IMR-90 (cell line): Measurements from ENCODE around the gene FCHSD2. TPM values are rescaled to one million over a fixed set of nuclear protein-coding genes. Genes with fewer than 3 reads are reported as not detected.

ENCODE experiments used
- ATAC-seq: fragments of 200-7000 bp; cut with Tn5 transposase; 2 replicates; pipeline ENCODE4 v1.9.1; 2020; ENCODE audit warnings: low read depth, mild to moderate bottlenecking, moderate library complexity
- BruUV-seq: library from RNA; stranded (reverse); fragments of 400-500 nt; replicated peaks from 2 replicates; lab custom pipeline; 2021; lab: Mats Ljungman, UMichigan
- CTCF ChIA-PET: fragments of 300-600 bp; formaldehyde crosslinking; extraction: SDS; loops from one replicate; lab custom pipeline; 2021; ENCODE audit warnings: antibody characterized with exemption; lab: Yijun Ruan, JAX
- POLR2A ChIA-PET: fragments of 300-600 bp; sonication (Branson Sonifier 250); formaldehyde crosslinking; loops from one replicate; lab custom pipeline; 2022; ENCODE audit warnings: antibody characterized with exemption; ENCODE audit not compliant: unreplicated experiment; lab: Charles Lee
- DNase-seq: peaks from one replicate; pipeline ENCODE4 v3.0.0; 2013
- H2AFZ ChIP-seq: replicated peaks from 2 replicates; pipeline ENCODE3; 2013; ENCODE audit warnings: low read length, mild to moderate bottlenecking; ENCODE audit not compliant: poor library complexity
- H2AK5ac ChIP-seq: 2 replicates; pipeline ENCODE4 v1.6.1; 2013; ENCODE audit warnings: low read depth, low read length, inconsistent platforms
- H2AK9ac ChIP-seq: replicated peaks from 2 replicates; pipeline ENCODE3; 2013; ENCODE audit warnings: mild to moderate bottlenecking, low read depth, low read length, moderate library complexity; ENCODE audit not compliant: poor library complexity
- H2BK120ac ChIP-seq: 2 replicates; pipeline ENCODE4 v1.6.1; 2013; ENCODE audit warnings: low read depth, low read length, inconsistent platforms
- H2BK15ac ChIP-seq: 3 replicates; pipeline ENCODE4 v1.6.1; 2013; ENCODE audit warnings: low read depth, low read length, inconsistent platforms
- H2BK20ac ChIP-seq: 2 replicates; pipeline ENCODE4 v1.6.1; 2013; ENCODE audit warnings: low read depth, mild to moderate bottlenecking, inconsistent platforms, low read length, moderate library complexity
- H2BK5ac ChIP-seq: 2 replicates; pipeline ENCODE4 v1.6.1; 2013; ENCODE audit warnings: mild to moderate bottlenecking, low read depth, low read length, inconsistent platforms; ENCODE audit not compliant: poor library complexity, severe bottlenecking
- H3K14ac ChIP-seq: replicated peaks from 2 replicates; pipeline ENCODE4 v1.6.1; 2013; ENCODE audit warnings: low read depth, low read length, inconsistent platforms
- H3K18ac ChIP-seq: 2 replicates; pipeline ENCODE4 v1.6.1; 2013; ENCODE audit warnings: low read depth, low read length, control low read depth
- H3K23ac ChIP-seq: 2 replicates; pipeline ENCODE4 v1.6.1; 2013; ENCODE audit warnings: low read depth, low read length, inconsistent platforms
- H3K27ac ChIP-seq: 2 replicates; pipeline ENCODE4 v1.5.1; 2013; ENCODE audit warnings: mild to moderate bottlenecking, control low read depth, low read length; ENCODE audit not compliant: insufficient read depth
- H3K27me3 ChIP-seq: 2 replicates; pipeline ENCODE4 v1.6.1; 2013; ENCODE audit warnings: low read length; ENCODE audit not compliant: control insufficient read depth, insufficient read depth
- H3K36me3 ChIP-seq: 2 replicates; pipeline ENCODE4 v1.6.1; 2013; ENCODE audit warnings: low read length, mixed read lengths; ENCODE audit not compliant: control insufficient read depth, insufficient read depth
- H3K4ac ChIP-seq: 2 replicates; pipeline ENCODE4 v1.6.1; 2013; ENCODE audit warnings: low read depth, low read length, inconsistent platforms
- H3K4me1 ChIP-seq: 2 replicates; pipeline ENCODE4 v1.6.1; 2013; ENCODE audit warnings: low read length, mixed read lengths; ENCODE audit not compliant: control insufficient read depth, insufficient read depth
- H3K4me2 ChIP-seq: 2 replicates; pipeline ENCODE4 v1.6.1; 2013; ENCODE audit warnings: low read depth, mild to moderate bottlenecking, control low read depth, low read length, moderate library complexity
- H3K4me3 ChIP-seq: 2 replicates; pipeline ENCODE4 v1.5.1; 2013; ENCODE audit warnings: low read depth, mild to moderate bottlenecking, control low read depth, low read length, moderate library complexity; ENCODE audit not compliant: insufficient read depth
- H3K56ac ChIP-seq: 2 replicates; pipeline ENCODE4 v1.6.1; 2013; ENCODE audit warnings: low read length, inconsistent platforms; ENCODE audit not compliant: insufficient read depth; ENCODE audit errors: extremely low read depth
- H3K79me1 ChIP-seq, 2 experiments: 2 replicates each; pipeline ENCODE4 v1.6.1; 2013; ENCODE audit warnings: low read length in 2 of 2, inconsistent platforms in 1 of 2, low read depth in 1 of 2
- H3K9ac ChIP-seq: 2 replicates; pipeline ENCODE4 v1.6.1; 2013; ENCODE audit warnings: low read depth, low read length, control low read depth
- H3K9me1 ChIP-seq: 2 replicates; pipeline ENCODE4 v1.6.1; 2013; ENCODE audit warnings: low read length, inconsistent platforms; ENCODE audit not compliant: insufficient read depth
- H3K9me3 ChIP-seq: 2 replicates; pipeline ENCODE4 v1.6.1; 2013; ENCODE audit warnings: low read length; ENCODE audit not compliant: control insufficient read depth, insufficient read depth
- H4K20me1 ChIP-seq: 2 replicates; pipeline ENCODE4 v1.6.1; 2013; ENCODE audit warnings: low read length, inconsistent platforms; ENCODE audit not compliant: insufficient read depth
- H4K5ac ChIP-seq: 2 replicates; pipeline ENCODE4 v1.6.1; 2013; ENCODE audit warnings: mild to moderate bottlenecking, low read depth, low read length, control low read depth
- H4K8ac ChIP-seq, 2 experiments: 2 replicates each; pipeline ENCODE4 v1.6.1; 2013; ENCODE audit warnings: low read depth in 2 of 2, low read length in 2 of 2, control low read depth in 1 of 2, inconsistent platforms in 1 of 2
- H4K91ac ChIP-seq: 2 replicates; pipeline ENCODE4 v1.6.1; 2013; ENCODE audit warnings: low read depth, low read length, inconsistent platforms; ENCODE audit not compliant: insufficient read depth
- BHLHE40 ChIP-seq: fragments of 150-350 bp; IDR thresholded peaks from 2 replicates; pipeline ENCODE4 v1.6.1; 2016; ENCODE audit warnings: mild to moderate bottlenecking, low read depth, low read length
- CEBPB ChIP-seq: IDR thresholded peaks from 2 replicates; pipeline ENCODE4 v1.6.1; 2012; ENCODE audit warnings: low read depth, low read length, improper control_type of control experiment
- CHD1 ChIP-seq: IDR thresholded peaks from 2 replicates; pipeline ENCODE4 v1.6.1; 2012; ENCODE audit warnings: low read depth, low read length, improper control_type of control experiment
- FOS ChIP-seq: fragments of 150-350 bp; IDR thresholded peaks from 2 replicates; pipeline ENCODE4 v1.6.1; 2016; ENCODE audit warnings: low read depth, low read length
- MAFK ChIP-seq: IDR thresholded peaks from 2 replicates; pipeline ENCODE4 v1.6.1; 2012; ENCODE audit warnings: low read depth, low read length, improper control_type of control experiment
- MAZ ChIP-seq: IDR thresholded peaks from 2 replicates; pipeline ENCODE4 v1.6.1; 2012; ENCODE audit warnings: low read depth, mild to moderate bottlenecking, low read length, improper control_type of control experiment, moderate library complexity, borderline replicate concordance
- MXI1 ChIP-seq: IDR thresholded peaks from 2 replicates; pipeline ENCODE4 v1.6.1; 2012; ENCODE audit warnings: low read depth, mild to moderate bottlenecking, low read length, moderate library complexity, borderline replicate concordance
- NFE2L2 ChIP-seq: fragments of 150-350 bp; IDR thresholded peaks from 2 replicates; pipeline ENCODE4 v1.6.1; 2016; ENCODE audit warnings: low read depth, mild to moderate bottlenecking, low read length
- POLR2A ChIP-seq: IDR thresholded peaks from 2 replicates; pipeline ENCODE4 v1.6.1; 2012; ENCODE audit warnings: mild to moderate bottlenecking, low read depth, low read length
- RAD21 ChIP-seq: IDR thresholded peaks from 2 replicates; pipeline ENCODE4 v1.6.1; 2012; ENCODE audit warnings: low read length, improper control_type of control experiment
- RCOR1 ChIP-seq: IDR thresholded peaks from 2 replicates; pipeline ENCODE4 v1.6.1; 2012; ENCODE audit warnings: mild to moderate bottlenecking, low read length, improper control_type of control experiment; ENCODE audit not compliant: insufficient replicate concordance
- RFX5 ChIP-seq: IDR thresholded peaks from 2 replicates; pipeline ENCODE4 v1.8.0; 2012; ENCODE audit warnings: low read depth, mild to moderate bottlenecking, low read length, moderate library complexity
- SMC3 ChIP-seq: fragments of 150-350 bp; IDR thresholded peaks from 2 replicates; pipeline ENCODE4 v1.6.1; 2016; ENCODE audit warnings: low read depth, mild to moderate bottlenecking, antibody characterized with exemption, low read length, moderate library complexity
- USF2 ChIP-seq: fragments of 150-350 bp; IDR thresholded peaks from 2 replicates; pipeline ENCODE4 v1.6.1; 2017; ENCODE audit warnings: mild to moderate bottlenecking, antibody characterized with exemption, low read length, low read depth
- WGBS, 2 experiments: methylation state at CpG; one replicate each; pipeline versions ENCODE4 v1.1.5 to v1.1.7; 2013; ENCODE audit warnings: missing lambda C conversion rate in 2 of 2; ENCODE audit not compliant: insufficient read length in 1 of 2; ENCODE audit errors: extremely low coverage in 2 of 2; 5-methylcytosine and 5-hydroxymethylcytosine counted together
- dilution Hi-C: fragments of 300-500 bp; cut with HindIII; formaldehyde crosslinking; loops from one replicate; pipeline ENCODE4 v1.14.3; 2018; ENCODE audit warnings: low sequenced_read_pairs; ENCODE audit not compliant: unreplicated experiment
- in situ Hi-C: fragments of 300-500 bp; cut with MboI; formaldehyde crosslinking; loops from 3 replicates; pipeline ENCODE4 v1.14.3; 2019; ENCODE audit warnings: low sequenced_read_pairs, inconsistent platforms, mixed read lengths
- intact Hi-C: fragments of 100-400 bp; cut with micrococcal nuclease; formaldehyde crosslinking; loops from 2 replicates; pipeline ENCODE4 v1.10.0; 2022
- polyA plus RNA-seq, 3 experiments: library from polyadenylated mRNA; depleted of rRNA; stranded (reverse); fragments of >200 nt; gene quantifications; 2 replicates each; pipeline ENCODE4 v1.2.3, GENCODE V29; 2012; ENCODE audit warnings: low replicate concordance in 1 of 3
- total RNA-seq: library from RNA; depleted of rRNA; stranded (reverse); fragments of >200 nt; gene quantifications from 2 replicates; pipeline ENCODE4 v1.2.3, GENCODE V29; 2012
- TF ChIP-seq, protein P1 (sequence below): conservative IDR thresholded peaks from 2 replicates; pipeline ENCODE4 v1.5.1; 2012; ENCODE audit warnings: mild to moderate bottlenecking, low read depth, low read length, improper control_type of control experiment
- TF ChIP-seq, protein P2 (sequence below): fragments of 150-350 bp; IDR thresholded peaks from 2 replicates; pipeline ENCODE4 v1.6.1; 2016; ENCODE audit warnings: low read depth, mild to moderate bottlenecking, low read length, moderate library complexity, borderline replicate concordance

FCHSD2 gene
- total and polyA plus RNA-seq, 2 of the 4 experiments (the other 2 are of a cell fraction): 5.9 to 18.7 TPM

DNA sequence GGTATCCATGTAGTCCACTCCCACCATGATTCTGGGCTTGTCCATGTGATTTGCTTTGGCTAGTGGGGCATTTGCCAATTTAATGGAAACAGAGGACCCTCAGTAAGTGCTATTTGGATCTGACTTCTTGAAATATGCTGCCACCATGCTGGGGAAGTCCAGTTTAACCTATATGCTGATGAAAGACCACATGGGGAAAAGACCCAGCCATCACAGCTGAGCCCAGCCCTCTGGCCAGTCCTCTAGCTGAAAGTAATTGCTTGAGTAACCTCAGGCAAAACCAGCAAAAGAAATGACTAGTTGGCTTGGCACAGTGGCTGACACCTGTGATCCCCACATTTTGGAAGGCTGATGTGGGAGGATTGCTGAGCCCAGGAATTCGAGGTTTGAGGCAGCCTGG, 266.4 kb downstream of the FCHSD2 start:
- Histone ChIP-seq H4K5ac (no peak overlapping the region), H3K9me1 (peaks cover 3% of the 10 kb centered on the region; the same call in 1 of the 2 replicates), H2AK9ac (no peak overlapping the region), H2BK5ac (no peak overlapping the region), H4K8ac (no peak overlapping the region), H3K4me1 (0 out of 2 replicates have a peak, but pooled peaks cover 2% of the 10 kb centered on the region), H3K79me1 (peaks cover 2 to 10% of the 10 kb centered on the region in 2 experiments; a peak in 2 of 4 replicates), H3K23ac (no peak overlapping the region), H3K36me3 (no peaks in the 10 kb centered on the region), H3K18ac (no peak overlapping the region), H2BK20ac (no peak overlapping the region), H4K91ac (no peak overlapping the region), H3K27ac (no peak overlapping the region), H3K4me3 (no peak overlapping the region), H2BK120ac (no peak overlapping the region), H3K14ac (no peak overlapping the region), H3K4ac (no peak overlapping the region), H4K20me1 (no peaks in the 10 kb centered on the region; the same call in 1 of the 2 replicates), H3K27me3 (no peaks in the 10 kb centered on the region), H3K56ac (no peak overlapping the region), H3K4me2 (no peak overlapping the region), H2AK5ac (no peak overlapping the region), H3K9ac (no peak overlapping the region), H3K9me3 (no peaks in the 10 kb centered on the region), H2AFZ (no peak overlapping the region), H2BK15ac (no peak overlapping the region)
- TF ChIP-seq MAFK (no peak), NFE2L2 (no peak), BHLHE40 (no peak), USF2 (no peak), POLR2A (no peak), RCOR1 (no peak), CHD1 (no peak), FOS (no peak), MAZ (no peak), MXI1 (no peak), SMC3 (no peak), RFX5 (no peak), RAD21 (no peak), CEBPB (no peak)
- TF ChIP-seq, protein P1, sequence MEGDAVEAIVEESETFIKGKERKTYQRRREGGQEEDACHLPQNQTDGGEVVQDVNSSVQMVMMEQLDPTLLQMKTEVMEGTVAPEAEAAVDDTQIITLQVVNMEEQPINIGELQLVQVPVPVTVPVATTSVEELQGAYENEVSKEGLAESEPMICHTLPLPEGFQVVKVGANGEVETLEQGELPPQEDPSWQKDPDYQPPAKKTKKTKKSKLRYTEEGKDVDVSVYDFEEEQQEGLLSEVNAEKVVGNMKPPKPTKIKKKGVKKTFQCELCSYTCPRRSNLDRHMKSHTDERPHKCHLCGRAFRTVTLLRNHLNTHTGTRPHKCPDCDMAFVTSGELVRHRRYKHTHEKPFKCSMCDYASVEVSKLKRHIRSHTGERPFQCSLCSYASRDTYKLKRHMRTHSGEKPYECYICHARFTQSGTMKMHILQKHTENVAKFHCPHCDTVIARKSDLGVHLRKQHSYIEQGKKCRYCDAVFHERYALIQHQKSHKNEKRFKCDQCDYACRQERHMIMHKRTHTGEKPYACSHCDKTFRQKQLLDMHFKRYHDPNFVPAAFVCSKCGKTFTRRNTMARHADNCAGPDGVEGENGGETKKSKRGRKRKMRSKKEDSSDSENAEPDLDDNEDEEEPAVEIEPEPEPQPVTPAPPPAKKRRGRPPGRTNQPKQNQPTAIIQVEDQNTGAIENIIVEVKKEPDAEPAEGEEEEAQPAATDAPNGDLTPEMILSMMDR: no peak
- TF ChIP-seq, protein P2, sequence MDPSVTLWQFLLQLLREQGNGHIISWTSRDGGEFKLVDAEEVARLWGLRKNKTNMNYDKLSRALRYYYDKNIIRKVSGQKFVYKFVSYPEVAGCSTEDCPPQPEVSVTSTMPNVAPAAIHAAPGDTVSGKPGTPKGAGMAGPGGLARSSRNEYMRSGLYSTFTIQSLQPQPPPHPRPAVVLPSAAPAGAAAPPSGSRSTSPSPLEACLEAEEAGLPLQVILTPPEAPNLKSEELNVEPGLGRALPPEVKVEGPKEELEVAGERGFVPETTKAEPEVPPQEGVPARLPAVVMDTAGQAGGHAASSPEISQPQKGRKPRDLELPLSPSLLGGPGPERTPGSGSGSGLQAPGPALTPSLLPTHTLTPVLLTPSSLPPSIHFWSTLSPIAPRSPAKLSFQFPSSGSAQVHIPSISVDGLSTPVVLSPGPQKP: no peak
- CTCF ChIA-PET: no interaction called here
- POLR2A ChIA-PET: no interaction called here
- dilution Hi-C loops (no loop called here), in situ Hi-C loops (no loop called here), intact Hi-C loops (no loop called here)
- DNase-seq (no peak), ATAC-seq (no peak)
- WGBS, 2 experiments: no CpG with 5 or more reads among the region's 1 CpG
- no TSS peak for BruUV-seq
